Measurements from ENCODE around the gene MT2A.

GRCh38 chr16:56588781-56589140 is 19.6 kb upstream of the MT2A start:
- TF ChIP-seq POLR2A (IDR thresholded peaks at IDR 0.05; ENCODE audit: low read depth, low read length) (no peak), POLR2AphosphoS5 (IDR thresholded peaks at IDR 0.05; ENCODE audit: low read depth, low read length) (no peak), TAF1 (IDR thresholded peaks at IDR 0.05; ENCODE audit: borderline replicate concordance, low read depth, low read length) (no peak)

Measured in GM12892 (cell line).